Activated T-cell treated with anti-CD3 and anti-CD28 coated beads, Interleukin-2, amount 50 U/mL, for 24 hours (primary cell): ENCODE results near the gene ARID3C.
A peak's percentile ranks its signal among the peaks of the same experiment; 100 is the strongest.

Experiments
- DNase-seq: peaks from one replicate; pipeline ENCODE4 v3.0.0-alpha.2; 2020
- H3K27ac Mint-ChIP-seq: 2 replicates; pipeline ENCODE4 v1.8.0; 2020; ENCODE audit warnings: mild to moderate bottlenecking, mixed read lengths
- H3K27me3 Mint-ChIP-seq: 2 replicates; pipeline ENCODE4 v1.8.0; 2020; ENCODE audit warnings: mixed read lengths
- H3K36me3 Mint-ChIP-seq: 2 replicates; pipeline ENCODE4 v1.8.0; 2020; ENCODE audit warnings: low read depth, mixed read lengths
- H3K4me1 Mint-ChIP-seq: 2 replicates; pipeline ENCODE4 v1.8.0; 2020; ENCODE audit warnings: low read depth, mixed read lengths
- H3K4me3 Mint-ChIP-seq: 2 replicates; pipeline ENCODE4 v1.8.0; 2020; ENCODE audit warnings: mild to moderate bottlenecking, moderate library complexity, mixed read lengths
- H3K9me3 Mint-ChIP-seq: 2 replicates; pipeline ENCODE4 v1.8.0; 2020; ENCODE audit warnings: mixed read lengths

ARID3C gene

GRCh38 chr9:34625186-34625486, 3.7 kb downstream of the ARID3C start:
- no peak for DNase-seq
- H3K4me3 Mint-ChIP-seq = no peak overlapping the region
- no peak overlapping the region for H3K27ac Mint-ChIP-seq
- H3K36me3 Mint-ChIP-seq = peaks cover 2% of the 10 kb centered on the region
- H3K27me3 Mint-ChIP-seq = peaks cover 78% of the 10 kb centered on the region
- H3K4me1 Mint-ChIP-seq = peaks cover 32% of the 10 kb centered on the region
- H3K9me3 Mint-ChIP-seq = no peaks in the 10 kb centered on the region

GRCh38 chr9:34624475-34625185, 4.2 kb downstream of the ARID3C start:
- Mint-ChIP-seq H3K36me3 (peaks cover 6% of the 10 kb centered on the region), H3K9me3 (no peaks in the 10 kb centered on the region), H3K4me3 (no peak overlapping the region), H3K27me3 (peaks cover 72% of the 10 kb centered on the region), H3K27ac (no peak overlapping the region), H3K4me1 (peaks cover 36% of the 10 kb centered on the region)
- no peak for DNase-seq

GRCh38 chr9:34623374-34624235, 5.3 kb downstream of the ARID3C start:
- Mint-ChIP-seq H3K9me3 (no peaks in the 10 kb centered on the region), H3K4me3 (peak overlapping the region; percentile 30), H3K36me3 (peaks cover 6% of the 10 kb centered on the region), H3K27me3 (peaks cover 65% of the 10 kb centered on the region), H3K4me1 (peaks cover 37% of the 10 kb centered on the region), H3K27ac (no peak overlapping the region)
- DNase-seq = no peak

GRCh38 chr9:34620061-34620994, 8.5 kb downstream of the ARID3C start, which contains the start of gene DCTN3:
Gene DCTN3, minus strand, starts transcription at chr9:34620495. Its CDS starts 31 bp downstream, at chr9:34620464.
- H3K27ac Mint-ChIP-seq = peak within 1 kb of the TSS; percentile 85
- H3K27me3 Mint-ChIP-seq = peaks cover 32% of the 10 kb centered on the region
- DNase-seq = peak; percentile 87
- H3K4me1 Mint-ChIP-seq = peaks cover 30% of the 10 kb centered on the region
- H3K4me3 Mint-ChIP-seq = peak within 1 kb of the TSS; percentile 94
- no peaks in the 10 kb centered on the region for H3K9me3 Mint-ChIP-seq
- H3K36me3 Mint-ChIP-seq = peaks cover 35% of the 10 kb centered on the region

- Mint-ChIP-seq H3K4me3 (no peak overlapping the region), H3K27me3 (no peaks in the 10 kb centered on the region), H3K9me3 (no peaks in the 10 kb centered on the region), H3K27ac (no peak overlapping the region), H3K4me1 (peaks cover 32% of the 10 kb centered on the region), H3K36me3 (peaks cover 61% of the 10 kb centered on the region)
- no peak for DNase-seq
Measured at GRCh38 chr9:34615132-34615531, 13.7 kb downstream of the ARID3C start.

GRCh38 chr9:34612788-34613390, 16.0 kb downstream of the ARID3C start:
- Mint-ChIP-seq H3K27ac (peak overlapping the region; percentile 95), H3K36me3 (peaks cover 57% of the 10 kb centered on the region), H3K4me3 (peak overlapping the region; percentile 90), H3K9me3 (no peaks in the 10 kb centered on the region), H3K4me1 (peaks cover 23% of the 10 kb centered on the region), H3K27me3 (no peaks in the 10 kb centered on the region)
- DNase-seq = peak; percentile 77

- Mint-ChIP-seq H3K27ac (peak within 1 kb of the TSS; percentile 95), H3K36me3 (peaks cover 51% of the 10 kb centered on the region), H3K4me1 (peaks cover 23% of the 10 kb centered on the region), H3K27me3 (no peaks in the 10 kb centered on the region), H3K4me3 (peak within 1 kb of the TSS; percentile 90), H3K9me3 (no peaks in the 10 kb centered on the region)
- peak; percentile 92 for DNase-seq
Measured at GRCh38 chr9:34611811-34612787, 16.8 kb downstream of the ARID3C start, which contains the start of gene RPP25L. Gene RPP25L, minus strand, starts transcription at chr9:34612097. Its CDS starts 801 bp downstream, at chr9:34611296.

- H3K4me3 Mint-ChIP-seq = peak overlapping the region; percentile 90
- H3K27ac Mint-ChIP-seq = peak overlapping the region; percentile 95
- no peaks in the 10 kb centered on the region for H3K9me3 Mint-ChIP-seq
- DNase-seq = peak; percentile 51
- H3K27me3 Mint-ChIP-seq = no peaks in the 10 kb centered on the region
- H3K36me3 Mint-ChIP-seq = peaks cover 43% of the 10 kb centered on the region
- H3K4me1 Mint-ChIP-seq = peaks cover 23% of the 10 kb centered on the region
Measured at GRCh38 chr9:34611251-34611810, 17.5 kb downstream of the ARID3C start.

- H3K4me1 Mint-ChIP-seq = peaks cover 23% of the 10 kb centered on the region
- no peak for DNase-seq
- H3K36me3 Mint-ChIP-seq = peaks cover 36% of the 10 kb centered on the region
- H3K27ac Mint-ChIP-seq = peak overlapping the region; percentile 95
- no peaks in the 10 kb centered on the region for H3K9me3 Mint-ChIP-seq
- H3K4me3 Mint-ChIP-seq = peak overlapping the region; percentile 90
- H3K27me3 Mint-ChIP-seq = no peaks in the 10 kb centered on the region
Measured at GRCh38 chr9:34610434-34611206, 18.2 kb downstream of the ARID3C start.

- H3K4me1 Mint-ChIP-seq = peaks cover 15% of the 10 kb centered on the region
- peaks cover 3% of the 10 kb centered on the region for H3K27me3 Mint-ChIP-seq
- peaks cover 19% of the 10 kb centered on the region for H3K36me3 Mint-ChIP-seq
- H3K9me3 Mint-ChIP-seq = no peaks in the 10 kb centered on the region
- H3K27ac Mint-ChIP-seq = no peak overlapping the region
- H3K4me3 Mint-ChIP-seq = no peak overlapping the region
- DNase-seq = no peak
Measured at GRCh38 chr9:34607331-34607730, 21.5 kb downstream of the ARID3C start.

- peaks cover 11% of the 10 kb centered on the region for H3K4me1 Mint-ChIP-seq
- no peak overlapping the region for H3K27ac Mint-ChIP-seq
- no peak overlapping the region for H3K4me3 Mint-ChIP-seq
- peaks cover 3% of the 10 kb centered on the region for H3K27me3 Mint-ChIP-seq
- no peak for DNase-seq
- peaks cover 19% of the 10 kb centered on the region for H3K36me3 Mint-ChIP-seq
- no peaks in the 10 kb centered on the region for H3K9me3 Mint-ChIP-seq
Measured at GRCh38 chr9:34606905-34607304, 22.0 kb downstream of the ARID3C start.

- H3K36me3 Mint-ChIP-seq = peaks cover 12% of the 10 kb centered on the region
- H3K4me3 Mint-ChIP-seq = no peak overlapping the region
- H3K4me1 Mint-ChIP-seq = peaks cover 10% of the 10 kb centered on the region
- no peaks in the 10 kb centered on the region for H3K9me3 Mint-ChIP-seq
- H3K27ac Mint-ChIP-seq = no peak overlapping the region
- peaks cover 3% of the 10 kb centered on the region for H3K27me3 Mint-ChIP-seq
- no peak for DNase-seq
Measured at GRCh38 chr9:34606190-34606589, 22.7 kb downstream of the ARID3C start.
